ENCODE measurements around the gene ZNF396.

DNA sequence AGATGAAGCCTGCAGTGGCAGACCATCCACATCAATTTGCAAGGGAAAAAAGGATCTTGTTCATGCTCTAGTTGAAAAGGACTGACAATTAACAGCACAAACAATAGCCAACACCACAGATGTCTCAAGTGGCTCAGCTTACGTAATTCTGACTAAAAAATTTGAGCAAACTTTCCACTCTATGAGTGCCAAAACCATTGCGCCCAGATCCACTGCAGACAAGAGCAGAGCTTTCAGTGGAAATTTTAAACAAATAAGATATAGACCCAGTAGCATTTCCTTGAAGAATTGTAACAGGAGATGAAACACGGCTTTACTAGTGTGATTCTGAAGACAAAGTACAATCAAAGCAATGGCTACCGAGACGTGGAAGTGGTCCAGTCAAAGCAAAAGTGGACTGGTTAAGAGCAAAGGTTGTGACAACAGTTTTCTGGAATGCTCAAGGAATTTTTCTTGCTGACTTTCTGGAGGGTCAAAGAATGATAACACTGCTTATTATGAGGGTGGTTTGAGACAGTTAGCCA is 12.0 kb upstream of the ZNF396 start:
- TF ChIP-seq, protein P1, sequence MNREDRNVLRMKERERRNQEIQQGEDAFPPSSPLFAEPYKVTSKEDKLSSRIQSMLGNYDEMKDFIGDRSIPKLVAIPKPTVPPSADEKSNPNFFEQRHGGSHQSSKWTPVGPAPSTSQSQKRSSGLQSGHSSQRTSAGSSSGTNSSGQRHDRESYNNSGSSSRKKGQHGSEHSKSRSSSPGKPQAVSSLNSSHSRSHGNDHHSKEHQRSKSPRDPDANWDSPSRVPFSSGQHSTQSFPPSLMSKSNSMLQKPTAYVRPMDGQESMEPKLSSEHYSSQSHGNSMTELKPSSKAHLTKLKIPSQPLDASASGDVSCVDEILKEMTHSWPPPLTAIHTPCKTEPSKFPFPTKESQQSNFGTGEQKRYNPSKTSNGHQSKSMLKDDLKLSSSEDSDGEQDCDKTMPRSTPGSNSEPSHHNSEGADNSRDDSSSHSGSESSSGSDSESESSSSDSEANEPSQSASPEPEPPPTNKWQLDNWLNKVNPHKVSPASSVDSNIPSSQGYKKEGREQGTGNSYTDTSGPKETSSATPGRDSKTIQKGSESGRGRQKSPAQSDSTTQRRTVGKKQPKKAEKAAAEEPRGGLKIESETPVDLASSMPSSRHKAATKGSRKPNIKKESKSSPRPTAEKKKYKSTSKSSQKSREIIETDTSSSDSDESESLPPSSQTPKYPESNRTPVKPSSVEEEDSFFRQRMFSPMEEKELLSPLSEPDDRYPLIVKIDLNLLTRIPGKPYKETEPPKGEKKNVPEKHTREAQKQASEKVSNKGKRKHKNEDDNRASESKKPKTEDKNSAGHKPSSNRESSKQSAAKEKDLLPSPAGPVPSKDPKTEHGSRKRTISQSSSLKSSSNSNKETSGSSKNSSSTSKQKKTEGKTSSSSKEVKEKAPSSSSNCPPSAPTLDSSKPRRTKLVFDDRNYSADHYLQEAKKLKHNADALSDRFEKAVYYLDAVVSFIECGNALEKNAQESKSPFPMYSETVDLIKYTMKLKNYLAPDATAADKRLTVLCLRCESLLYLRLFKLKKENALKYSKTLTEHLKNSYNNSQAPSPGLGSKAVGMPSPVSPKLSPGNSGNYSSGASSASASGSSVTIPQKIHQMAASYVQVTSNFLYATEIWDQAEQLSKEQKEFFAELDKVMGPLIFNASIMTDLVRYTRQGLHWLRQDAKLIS (CRISPR knock-in tag; IDR thresholded peaks at IDR 0.05), result no peak
- TF ChIP-seq POLR2A (conservative IDR thresholded peaks at IDR 0.05) (no peak), ZBTB7A (IDR thresholded peaks at IDR 0.05; ENCODE audit: borderline replicate concordance, control insufficient read depth, low read depth, low read length) (no peak), SMAD3 (CRISPR knock-in tag; conservative IDR thresholded peaks at IDR 0.05) (no peak), EGR1 (conservative IDR thresholded peaks at IDR 0.05) (no peak), RAD21 (CRISPR knock-in tag; conservative IDR thresholded peaks at IDR 0.05 in 1 of 2, IDR thresholded peaks at IDR 0.05 in 1 of 2) (no peak)
- TF ChIP-seq, protein P2, sequence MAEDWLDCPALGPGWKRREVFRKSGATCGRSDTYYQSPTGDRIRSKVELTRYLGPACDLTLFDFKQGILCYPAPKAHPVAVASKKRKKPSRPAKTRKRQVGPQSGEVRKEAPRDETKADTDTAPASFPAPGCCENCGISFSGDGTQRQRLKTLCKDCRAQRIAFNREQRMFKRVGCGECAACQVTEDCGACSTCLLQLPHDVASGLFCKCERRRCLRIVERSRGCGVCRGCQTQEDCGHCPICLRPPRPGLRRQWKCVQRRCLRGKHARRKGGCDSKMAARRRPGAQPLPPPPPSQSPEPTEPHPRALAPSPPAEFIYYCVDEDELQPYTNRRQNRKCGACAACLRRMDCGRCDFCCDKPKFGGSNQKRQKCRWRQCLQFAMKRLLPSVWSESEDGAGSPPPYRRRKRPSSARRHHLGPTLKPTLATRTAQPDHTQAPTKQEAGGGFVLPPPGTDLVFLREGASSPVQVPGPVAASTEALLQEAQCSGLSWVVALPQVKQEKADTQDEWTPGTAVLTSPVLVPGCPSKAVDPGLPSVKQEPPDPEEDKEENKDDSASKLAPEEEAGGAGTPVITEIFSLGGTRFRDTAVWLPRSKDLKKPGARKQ (CRISPR knock-in tag; IDR thresholded peaks at IDR 0.05), result no peak
- TF ChIP-seq, protein P3, sequence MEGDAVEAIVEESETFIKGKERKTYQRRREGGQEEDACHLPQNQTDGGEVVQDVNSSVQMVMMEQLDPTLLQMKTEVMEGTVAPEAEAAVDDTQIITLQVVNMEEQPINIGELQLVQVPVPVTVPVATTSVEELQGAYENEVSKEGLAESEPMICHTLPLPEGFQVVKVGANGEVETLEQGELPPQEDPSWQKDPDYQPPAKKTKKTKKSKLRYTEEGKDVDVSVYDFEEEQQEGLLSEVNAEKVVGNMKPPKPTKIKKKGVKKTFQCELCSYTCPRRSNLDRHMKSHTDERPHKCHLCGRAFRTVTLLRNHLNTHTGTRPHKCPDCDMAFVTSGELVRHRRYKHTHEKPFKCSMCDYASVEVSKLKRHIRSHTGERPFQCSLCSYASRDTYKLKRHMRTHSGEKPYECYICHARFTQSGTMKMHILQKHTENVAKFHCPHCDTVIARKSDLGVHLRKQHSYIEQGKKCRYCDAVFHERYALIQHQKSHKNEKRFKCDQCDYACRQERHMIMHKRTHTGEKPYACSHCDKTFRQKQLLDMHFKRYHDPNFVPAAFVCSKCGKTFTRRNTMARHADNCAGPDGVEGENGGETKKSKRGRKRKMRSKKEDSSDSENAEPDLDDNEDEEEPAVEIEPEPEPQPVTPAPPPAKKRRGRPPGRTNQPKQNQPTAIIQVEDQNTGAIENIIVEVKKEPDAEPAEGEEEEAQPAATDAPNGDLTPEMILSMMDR (IDR thresholded peaks at IDR 0.05 in 2 of 3, conservative IDR thresholded peaks at IDR 0.05 in 1 of 3; ENCODE audit: insufficient read depth in 2 of 3, low read depth in 1 of 3, low read length in 3 of 3), result no peak
- TF ChIP-seq, protein P4, sequence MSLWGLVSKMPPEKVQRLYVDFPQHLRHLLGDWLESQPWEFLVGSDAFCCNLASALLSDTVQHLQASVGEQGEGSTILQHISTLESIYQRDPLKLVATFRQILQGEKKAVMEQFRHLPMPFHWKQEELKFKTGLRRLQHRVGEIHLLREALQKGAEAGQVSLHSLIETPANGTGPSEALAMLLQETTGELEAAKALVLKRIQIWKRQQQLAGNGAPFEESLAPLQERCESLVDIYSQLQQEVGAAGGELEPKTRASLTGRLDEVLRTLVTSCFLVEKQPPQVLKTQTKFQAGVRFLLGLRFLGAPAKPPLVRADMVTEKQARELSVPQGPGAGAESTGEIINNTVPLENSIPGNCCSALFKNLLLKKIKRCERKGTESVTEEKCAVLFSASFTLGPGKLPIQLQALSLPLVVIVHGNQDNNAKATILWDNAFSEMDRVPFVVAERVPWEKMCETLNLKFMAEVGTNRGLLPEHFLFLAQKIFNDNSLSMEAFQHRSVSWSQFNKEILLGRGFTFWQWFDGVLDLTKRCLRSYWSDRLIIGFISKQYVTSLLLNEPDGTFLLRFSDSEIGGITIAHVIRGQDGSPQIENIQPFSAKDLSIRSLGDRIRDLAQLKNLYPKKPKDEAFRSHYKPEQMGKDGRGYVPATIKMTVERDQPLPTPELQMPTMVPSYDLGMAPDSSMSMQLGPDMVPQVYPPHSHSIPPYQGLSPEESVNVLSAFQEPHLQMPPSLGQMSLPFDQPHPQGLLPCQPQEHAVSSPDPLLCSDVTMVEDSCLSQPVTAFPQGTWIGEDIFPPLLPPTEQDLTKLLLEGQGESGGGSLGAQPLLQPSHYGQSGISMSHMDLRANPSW (CRISPR knock-in tag; IDR thresholded peaks at IDR 0.05), result no peak

Data from K562 (cell line).